Hepatocyte (in vitro differentiated cells): ENCODE data around the gene POU6F2. TPM values are rescaled to one million over a fixed set of nuclear protein-coding genes. Genes with fewer than 3 reads are reported as not detected.

Experiments
- DNase-seq: peaks from one replicate; pipeline ENCODE4 v3.0.0-alpha.2; 2016; ENCODE audit warnings: low spot score
- H2AFZ ChIP-seq: fragments of 200-600 bp; sonication (generic); 2 replicates; pipeline ENCODE4 v1.6.0; 2016; ENCODE audit warnings: antibody characterized with exemption, mild to moderate bottlenecking
- H3K27ac ChIP-seq: fragments of 200-600 bp; sonication (generic); 2 replicates; pipeline ENCODE4 v1.5.1; 2016; ENCODE audit warnings: mild to moderate bottlenecking
- H3K27me3 ChIP-seq: fragments of 200-600 bp; sonication (generic); 2 replicates; pipeline ENCODE4 v1.6.1; 2016
- H3K36me3 ChIP-seq: fragments of 200-600 bp; sonication (generic); replicated peaks from 2 replicates; pipeline ENCODE4 v1.5.1; 2016; ENCODE audit warnings: low read depth; ENCODE audit not compliant: insufficient read depth
- H3K4me1 ChIP-seq: fragments of 200-600 bp; sonication (generic); 2 replicates; pipeline ENCODE4 v1.5.1; 2016; ENCODE audit warnings: mild to moderate bottlenecking, moderate library complexity; ENCODE audit not compliant: insufficient read depth
- H3K4me2 ChIP-seq: fragments of 200-600 bp; sonication (generic); 2 replicates; pipeline ENCODE4 v1.6.0; 2016
- H3K4me3 ChIP-seq: fragments of 200-600 bp; sonication (generic); 2 replicates; pipeline ENCODE4 v1.5.1; 2016; ENCODE audit warnings: mild to moderate bottlenecking
- H3K79me2 ChIP-seq: fragments of 200-600 bp; sonication (generic); 2 replicates; pipeline ENCODE4 v1.6.0; 2017; ENCODE audit warnings: mild to moderate bottlenecking
- H3K9me2 ChIP-seq: fragments of 200-600 bp; sonication (generic); replicated peaks from 2 replicates; pipeline ENCODE4 v1.6.0; 2017; ENCODE audit warnings: mild to moderate bottlenecking; ENCODE audit not compliant: insufficient read depth
- H3K9me3 ChIP-seq: fragments of 200-600 bp; sonication (generic); 2 replicates; pipeline ENCODE4 v1.5.1; 2016; ENCODE audit warnings: low read depth, mild to moderate bottlenecking
- H4K20me1 ChIP-seq: fragments of 200-600 bp; sonication (generic); 2 replicates; pipeline ENCODE4 v1.6.0; 2016; ENCODE audit warnings: mild to moderate bottlenecking; ENCODE audit not compliant: insufficient read depth, poor library complexity, severe bottlenecking
- CTCF ChIP-seq: fragments of 200-600 bp; sonication (generic); IDR thresholded peaks from 2 replicates; pipeline ENCODE4 v1.5.1; 2016; ENCODE audit warnings: antibody characterized with exemption, mild to moderate bottlenecking; ENCODE audit not compliant: poor library complexity
- EZH2 ChIP-seq: fragments of 200-600 bp; sonication (generic); IDR thresholded peaks from 2 replicates; pipeline ENCODE4 v1.6.1; 2016; ENCODE audit warnings: antibody characterized with exemption, mild to moderate bottlenecking, borderline replicate concordance
- EZH2phosphoT487 ChIP-seq: fragments of 200-600 bp; sonication (generic); IDR thresholded peaks from one replicate; pipeline ENCODE4 v1.6.1; 2018; ENCODE audit warnings: antibody characterized with exemption, mild to moderate bottlenecking, low read depth, moderate library complexity; ENCODE audit not compliant: unreplicated experiment, severe bottlenecking
- WGBS: methylation state at CpG from one replicate; pipeline ENCODE4 v1.1.6; 2016; ENCODE audit warnings: low lambda C conversion rate; ENCODE audit errors: missing lambda C conversion rate; 5-methylcytosine and 5-hydroxymethylcytosine counted together
- polyA plus RNA-seq: library from polyadenylated mRNA; unstranded; fragments of >200 nt; fragmentation: Nextera tagmentation; extraction: Ambion mirVana; gene quantifications from 2 replicates; pipeline ENCODE4 v1.2.1, GENCODE V29; 2016
- total RNA-seq: library from RNA; depleted of rRNA; stranded (reverse); fragments of >200 nt; gene quantifications from 2 replicates; pipeline ENCODE4 v1.2.3, GENCODE V29; 2014

The POU6F2 gene
- total and polyA plus RNA-seq, 2 experiments from 2014 or later: 0.67 to 1.4 TPM

DNA sequence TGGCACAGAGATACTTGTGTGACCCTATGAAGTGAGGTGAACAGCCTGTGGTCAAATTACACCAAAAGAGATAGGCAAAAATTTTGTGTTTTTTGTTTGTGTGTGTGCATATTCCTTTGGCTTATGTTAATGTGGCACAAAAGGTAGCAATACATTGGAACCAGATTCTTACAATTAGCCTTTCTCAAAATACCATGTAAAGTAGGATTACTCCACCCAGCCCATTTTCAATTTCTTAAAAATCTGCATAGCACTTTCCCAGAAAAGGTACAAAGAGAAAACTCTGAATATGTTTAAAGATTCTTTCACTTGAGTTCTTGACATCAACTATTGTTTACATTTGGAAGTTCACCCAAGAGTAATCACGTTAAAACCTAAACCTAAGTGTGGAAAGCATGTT is 431.2 kb downstream of the POU6F2 start:
- WGBS: 66% methylated on average over 1 of the region's 1 CpG
- H2AFZ ChIP-seq: no peak overlapping the region
- no peaks in the 10 kb centered on the region for H3K27me3 ChIP-seq
- H3K27ac ChIP-seq: no peak overlapping the region
- no peak overlapping the region for H3K4me3 ChIP-seq
- TF ChIP-seq EZH2 (no peak), EZH2phosphoT487 (no peak), CTCF (no peak)
- no peaks in the 10 kb centered on the region for H3K9me2 ChIP-seq
- no peaks in the 10 kb centered on the region for H3K9me3 ChIP-seq
- no peak for DNase-seq
- no peaks in the 10 kb centered on the region for H3K79me2 ChIP-seq
- H3K4me1 ChIP-seq: peaks cover 15% of the 10 kb centered on the region
- H3K4me2 ChIP-seq: no peak overlapping the region
- H3K36me3 ChIP-seq: no peaks in the 10 kb centered on the region
- no peaks in the 10 kb centered on the region for H4K20me1 ChIP-seq

DNA sequence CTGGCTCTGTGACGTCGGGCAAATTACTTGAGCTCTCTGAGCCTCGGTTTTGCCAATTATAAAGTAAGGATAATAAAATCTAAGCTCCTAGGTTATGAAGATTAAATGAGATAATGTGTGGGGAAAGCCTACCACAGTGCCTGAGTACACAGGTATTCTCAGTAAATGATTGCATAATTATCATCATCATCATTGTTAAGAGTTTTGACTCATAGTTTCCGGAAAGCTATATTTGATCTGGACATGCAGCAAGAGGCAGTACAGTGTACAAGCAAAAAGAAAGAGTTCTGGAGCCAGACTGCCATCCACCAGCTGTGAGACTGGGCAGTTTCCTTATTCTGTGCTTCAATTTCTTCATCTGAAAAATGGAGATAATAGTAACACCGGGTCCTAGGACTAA is 432.9 kb downstream of the POU6F2 start:
- TF ChIP-seq CTCF: no peak
- no peak for TF ChIP-seq EZH2phosphoT487
- TF ChIP-seq EZH2: no peak
- 88% methylated on average over 5 of the region's 5 CpGs for WGBS
- no peak overlapping the region for H3K4me2 ChIP-seq
- H3K4me3 ChIP-seq: no peak overlapping the region
- DNase-seq: no peak
- H3K4me1 ChIP-seq: peaks cover 18% of the 10 kb centered on the region
- no peaks in the 10 kb centered on the region for H4K20me1 ChIP-seq
- no peaks in the 10 kb centered on the region for H3K9me3 ChIP-seq
- no peak overlapping the region for H2AFZ ChIP-seq
- H3K9me2 ChIP-seq: no peaks in the 10 kb centered on the region
- no peak overlapping the region for H3K27ac ChIP-seq
- H3K79me2 ChIP-seq: no peaks in the 10 kb centered on the region
- no peaks in the 10 kb centered on the region for H3K36me3 ChIP-seq
- no peaks in the 10 kb centered on the region for H3K27me3 ChIP-seq

DNA sequence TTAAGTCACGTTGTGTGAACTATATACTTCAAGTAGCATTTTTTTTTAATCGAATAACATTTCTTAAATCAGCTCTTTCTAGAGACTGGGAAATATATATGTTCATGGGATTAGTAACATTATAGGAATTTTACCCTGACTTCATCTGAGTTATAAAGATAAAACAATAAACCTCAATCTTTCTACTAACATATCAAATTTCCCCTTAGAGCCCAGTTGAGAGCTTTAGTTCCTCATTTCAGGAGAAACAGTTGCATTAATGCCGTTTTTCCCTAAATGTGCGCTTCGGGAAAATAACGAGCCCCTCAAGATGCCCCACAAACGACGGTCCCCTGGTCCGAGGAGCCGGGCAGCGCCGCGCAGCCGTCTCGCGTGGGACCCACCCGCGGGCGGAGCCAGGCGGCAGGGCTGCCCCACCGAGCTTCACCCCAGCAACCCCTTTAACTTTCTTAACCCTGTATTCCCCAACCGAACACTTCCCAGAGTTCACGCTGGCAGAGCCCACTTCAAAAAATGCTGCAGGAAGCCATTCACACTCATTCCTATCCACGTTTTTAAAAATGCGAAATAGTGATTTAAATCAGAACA is 436.0 kb downstream of the POU6F2 start:
- no peak for DNase-seq
- Histone ChIP-seq H3K4me2 (peak overlapping the region; percentile 100), H3K79me2 (no peaks in the 10 kb centered on the region), H4K20me1 (no peaks in the 10 kb centered on the region), H2AFZ (peak overlapping the region; percentile 100), H3K27me3 (no peaks in the 10 kb centered on the region), H3K4me1 (peaks cover 4% of the 10 kb centered on the region), H3K9me2 (no peaks in the 10 kb centered on the region), H3K9me3 (no peaks in the 10 kb centered on the region), H3K36me3 (no peaks in the 10 kb centered on the region), H3K4me3 (peak overlapping the region; percentile 100), H3K27ac (peak overlapping the region; percentile 53)
- 10% methylated on average over 25 of the region's 25 CpGs for WGBS
- TF ChIP-seq CTCF (no peak), EZH2 (no peak), EZH2phosphoT487 (no peak)
